HG02870 (cell line): ENCODE data around the gene UBE2D1.
"Not testable (repeated sequence)": the region's sequence is repeated elsewhere in the genome, so short reads cannot be mapped to it uniquely, and the experiment has no call there.

Experiments
- ATAC-seq: cut with Tn5 transposase; IDR thresholded peaks from one replicate; pipeline ENCODE4 v1.9.1; 2021; ENCODE audit warnings: mild to moderate bottlenecking, moderate library complexity; ENCODE audit not compliant: unreplicated experiment

UBE2D1 gene

DNA sequence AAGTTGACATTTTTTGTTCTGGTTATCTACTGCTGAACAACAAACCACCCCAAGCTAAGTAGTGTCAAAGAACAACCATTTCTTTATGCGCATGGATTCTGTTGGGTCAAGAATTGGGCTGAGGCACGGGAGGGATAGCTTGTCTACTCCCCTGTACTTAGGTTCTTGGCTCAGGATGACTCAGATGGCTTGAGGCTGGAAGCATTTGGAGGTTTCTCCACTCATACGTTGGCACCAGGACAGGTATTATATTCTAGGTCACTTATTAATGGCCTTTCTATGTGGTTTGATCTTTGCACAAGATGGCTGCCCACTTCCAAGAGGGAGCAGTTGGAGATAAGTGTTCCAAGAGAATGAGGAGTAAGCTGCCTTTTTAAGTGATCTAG, 38.6 kb downstream of the UBE2D1 start:
- no peak for ATAC-seq

DNA sequence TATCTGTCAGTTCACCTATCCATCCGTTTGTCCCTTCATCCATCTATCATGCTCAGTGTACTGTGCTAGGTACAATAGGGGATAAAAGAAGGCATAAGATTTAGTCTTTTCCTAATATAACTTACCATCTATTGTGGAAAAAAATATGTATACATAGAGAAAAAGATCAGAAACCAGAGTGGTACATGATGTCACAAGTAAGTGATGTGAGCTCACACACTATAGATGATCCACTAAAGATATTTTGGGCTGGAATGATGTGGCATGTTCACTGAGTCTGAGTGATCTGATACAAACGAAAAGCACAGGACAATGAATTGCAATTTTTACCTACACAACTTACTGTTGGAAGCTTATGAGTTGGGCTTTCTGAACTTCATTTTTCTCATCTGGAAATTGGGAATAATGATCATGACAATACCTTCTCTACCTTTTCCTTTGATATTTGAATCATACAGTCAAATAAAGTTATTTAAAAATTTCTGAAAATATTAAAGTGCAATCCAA, 47.7 kb downstream of the UBE2D1 start:
- no peak for ATAC-seq

DNA sequence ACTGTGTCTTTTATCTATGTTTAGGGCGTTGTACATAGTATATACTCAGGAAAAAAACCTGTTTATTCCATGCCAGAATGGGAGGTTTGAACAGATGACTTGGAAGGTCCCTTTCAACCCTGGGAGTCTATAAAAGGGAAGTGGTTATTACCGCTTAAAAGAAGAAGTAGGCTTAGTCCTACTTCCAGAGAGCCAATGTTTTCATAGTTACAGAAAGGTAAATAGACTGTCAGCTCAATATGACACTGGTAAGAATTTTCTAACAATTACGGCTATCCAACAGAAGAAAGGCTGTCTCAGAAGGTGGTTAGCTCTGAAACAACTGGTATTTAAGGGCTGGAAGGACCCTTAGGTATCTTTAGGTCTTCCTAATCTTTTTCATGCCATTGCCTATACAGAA, 49.3 kb downstream of the UBE2D1 start:
- peak; percentile 66 for ATAC-seq

DNA sequence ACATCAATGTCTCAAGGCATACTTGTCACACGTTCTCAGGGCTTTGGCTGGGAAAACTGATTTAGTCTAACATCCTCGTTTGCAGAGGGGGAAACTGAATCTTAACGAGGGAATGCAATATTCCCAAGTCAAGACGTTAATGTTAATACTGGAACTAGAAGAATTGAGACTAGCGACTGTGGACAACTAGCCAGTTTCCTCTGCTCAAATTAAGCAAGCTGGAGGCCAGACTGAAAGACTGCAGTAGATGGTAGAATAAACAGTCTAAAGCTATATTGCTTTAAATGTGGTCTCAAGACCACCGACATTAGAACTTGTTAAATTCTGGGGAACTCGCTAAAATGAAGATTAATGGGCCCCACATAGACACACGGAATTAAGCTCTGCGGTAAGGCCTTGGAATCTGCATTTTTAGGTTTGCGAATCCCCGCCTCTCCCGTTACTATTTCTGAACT, 49.8 kb downstream of the UBE2D1 start:
- ATAC-seq, result peak; percentile 1

DNA sequence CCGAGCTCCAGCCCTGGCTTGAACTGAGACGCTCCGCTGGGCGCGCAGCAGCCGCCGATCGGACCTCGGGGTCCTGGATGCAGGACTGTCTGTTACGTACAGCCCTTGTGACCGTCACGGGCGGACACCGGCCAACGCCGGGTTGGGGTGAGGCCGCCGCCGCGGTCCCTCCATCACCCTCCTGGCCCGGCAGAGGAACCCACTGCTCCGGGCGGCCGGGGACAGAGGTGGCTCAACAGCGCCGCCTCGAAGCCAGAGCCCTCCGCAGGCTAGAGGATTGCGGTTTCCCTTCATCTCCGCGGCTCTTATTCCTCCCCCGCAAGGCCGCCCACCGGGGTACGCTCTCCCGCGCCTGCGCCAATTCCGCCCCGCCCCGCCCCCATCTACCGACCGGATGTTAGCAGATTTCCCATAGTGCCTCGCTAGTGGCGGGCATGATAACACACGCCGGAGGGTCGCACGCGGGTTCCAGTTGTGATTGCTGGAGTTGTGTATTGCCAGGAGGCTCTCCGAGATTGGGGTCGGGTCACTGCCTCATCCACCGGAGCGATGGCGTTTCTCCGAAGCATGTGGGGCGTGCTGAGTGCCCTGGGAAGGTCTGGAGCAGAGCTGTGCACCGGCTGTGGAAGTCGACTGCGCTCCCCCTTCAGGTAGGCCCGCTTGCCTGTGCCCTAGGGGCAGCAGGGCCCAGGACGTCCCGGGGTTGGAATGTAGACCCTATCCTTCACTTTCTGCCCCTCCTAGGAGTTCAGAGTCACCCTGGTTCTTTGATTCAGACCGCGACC, 50.4 kb downstream of the UBE2D1 start, which contains the start of gene TFAM:
TSS of gene TFAM (plus strand) at position 412 of the 785 bp plus-strand sequence. CDS start at position 550, 138 bp downstream.
- peak; percentile 79 for ATAC-seq

DNA sequence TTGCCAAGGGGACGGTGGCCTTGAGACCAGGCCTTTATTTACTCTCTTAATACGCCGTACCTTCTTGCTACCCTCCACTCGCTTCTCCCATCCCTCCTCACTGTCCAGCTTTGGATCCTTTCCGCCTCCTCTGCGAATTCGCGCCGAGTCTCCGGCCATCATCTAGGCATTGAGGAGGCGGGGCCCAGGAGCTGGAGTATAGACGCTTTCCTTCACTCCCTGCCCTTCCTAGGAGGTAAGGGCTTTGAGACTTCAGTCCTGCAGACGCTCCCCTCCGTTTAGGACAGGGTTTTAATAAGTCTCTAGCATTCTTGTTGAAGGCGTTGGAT, 50.9 kb downstream of the UBE2D1 start:
- ATAC-seq, result no peak

DNA sequence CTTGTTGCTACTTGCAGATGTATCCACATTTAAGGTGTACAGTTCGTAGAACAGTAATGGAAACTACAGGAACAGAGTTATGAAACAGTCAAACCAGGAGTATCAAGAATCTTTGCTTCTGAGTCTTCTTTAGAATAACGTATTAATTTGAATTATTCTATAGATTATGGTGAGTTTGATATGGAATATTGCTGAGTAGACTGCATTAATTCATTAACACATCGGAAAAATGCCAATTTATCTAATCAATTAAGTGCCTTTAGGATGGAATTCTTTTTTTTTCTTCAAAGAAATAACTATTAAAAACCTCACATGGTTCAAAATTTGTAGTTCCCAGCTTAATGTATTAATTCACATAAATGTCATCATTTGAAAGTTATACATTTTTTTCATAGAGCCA, 54.2 kb downstream of the UBE2D1 start:
- no peak for ATAC-seq

DNA sequence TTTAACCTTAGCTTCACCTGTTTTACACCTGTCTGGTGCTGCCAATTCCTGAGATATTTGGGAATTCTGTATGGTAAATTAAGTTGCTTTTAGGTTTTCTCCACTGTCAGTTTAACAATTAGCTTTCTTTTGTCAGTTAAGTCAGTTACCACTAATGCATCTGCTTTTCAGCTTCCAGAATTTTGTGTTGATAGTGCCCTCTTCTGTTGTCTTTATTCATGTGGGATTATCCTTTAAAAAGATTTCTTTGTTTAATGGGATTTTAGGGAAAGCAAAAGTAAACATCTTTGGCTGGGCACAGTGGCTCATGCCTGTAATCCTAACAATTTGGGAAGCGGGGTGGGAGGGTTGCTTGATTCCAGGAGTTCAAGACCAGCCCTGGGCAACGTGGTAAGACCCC, 58.5 kb downstream of the UBE2D1 start:
- ATAC-seq, result no peak

DNA sequence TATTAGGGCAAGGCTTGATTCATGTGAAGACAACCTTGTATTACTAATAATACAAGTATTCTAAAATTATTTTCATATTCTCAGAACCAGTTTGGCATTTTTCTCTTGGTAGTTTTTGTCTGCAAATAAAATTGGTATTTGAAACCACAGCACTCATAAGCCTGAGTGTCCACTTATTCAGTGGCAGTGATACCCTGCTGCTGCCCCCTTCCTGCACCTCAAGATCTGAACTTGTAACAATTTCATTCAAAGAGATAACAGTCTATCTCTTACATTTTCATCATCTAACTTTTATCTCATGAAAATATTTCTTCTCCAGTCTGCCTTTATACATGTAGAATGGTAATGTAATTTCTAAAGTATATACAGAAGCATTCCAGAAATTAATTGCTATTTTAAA, 59.7 kb downstream of the UBE2D1 start:
- no peak for ATAC-seq

DNA sequence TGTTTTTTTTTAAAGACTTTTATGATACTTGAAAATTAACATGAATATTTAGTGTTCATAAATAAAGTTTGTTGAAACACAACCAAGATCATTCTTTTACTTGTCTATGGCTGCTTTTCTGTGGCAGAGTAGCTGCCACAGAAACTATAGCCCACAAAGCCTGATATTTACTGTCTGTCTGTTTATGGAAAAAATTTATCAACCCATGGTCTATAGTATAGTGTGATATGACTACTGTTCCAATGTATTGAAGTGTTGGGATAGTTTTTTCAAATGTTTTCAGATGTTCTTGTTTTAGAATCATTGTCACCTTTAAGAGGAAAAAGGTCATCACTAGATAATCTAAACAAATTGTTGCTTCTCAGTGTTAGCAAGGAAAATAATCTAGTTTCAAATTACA, 61.3 kb downstream of the UBE2D1 start:
- no peak for ATAC-seq

DNA sequence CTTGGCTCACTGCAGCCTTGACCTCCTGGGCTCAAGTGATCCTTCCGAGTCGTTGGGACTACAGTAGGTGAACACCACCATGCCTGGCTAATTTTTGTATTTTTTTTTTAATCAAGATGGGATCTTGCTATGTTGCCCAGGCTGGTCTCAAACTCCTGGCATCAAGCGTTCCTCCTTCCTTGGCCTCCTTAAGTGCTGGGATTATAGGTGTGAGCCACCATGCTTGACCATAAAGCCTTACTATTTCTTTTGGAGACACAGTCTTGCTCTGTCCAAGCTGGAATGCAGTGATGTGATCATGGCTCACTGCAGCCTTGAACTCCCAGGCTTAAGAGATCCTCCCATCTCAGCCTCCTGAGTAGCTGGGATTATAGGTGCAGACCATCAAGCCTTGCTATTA, 63.0 kb downstream of the UBE2D1 start:
- no peak for ATAC-seq

DNA sequence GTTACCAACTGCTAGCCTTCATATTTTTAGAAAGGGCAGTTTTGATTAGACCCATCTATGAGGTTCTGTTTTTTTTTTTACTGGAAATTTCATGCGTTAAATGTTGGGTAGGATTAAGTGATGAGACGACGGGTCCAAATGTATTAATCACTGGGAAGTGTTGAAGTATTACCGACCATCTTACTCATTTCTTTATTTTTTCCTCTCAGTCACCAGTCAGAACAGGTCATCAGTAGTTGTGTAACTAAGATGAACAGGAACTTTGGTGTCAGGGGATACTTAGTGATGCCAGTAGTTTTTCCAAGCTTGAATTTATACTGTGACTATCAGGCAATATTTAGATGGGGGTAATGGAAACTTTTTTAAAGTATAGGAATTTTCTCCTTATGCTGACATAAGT, 64.6 kb downstream of the UBE2D1 start:
- ATAC-seq, result no peak

DNA sequence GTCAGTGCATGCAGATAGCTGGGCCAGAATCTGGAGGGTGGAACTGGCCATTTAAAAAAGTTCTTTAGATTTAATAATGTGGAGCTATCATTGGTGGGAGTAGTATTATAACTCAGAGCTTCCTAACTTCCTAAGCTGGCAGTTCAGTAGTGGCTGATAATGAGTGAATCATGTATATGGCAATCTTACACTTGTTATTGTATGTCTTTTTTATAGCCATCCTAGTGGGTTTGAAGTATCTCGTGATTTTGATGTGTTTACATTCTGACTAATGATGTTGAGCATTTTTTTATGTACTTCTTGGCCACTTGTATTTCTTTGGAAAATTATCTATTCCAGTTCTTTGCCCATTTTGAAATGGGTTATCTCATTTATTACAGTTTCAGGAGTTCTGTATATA, 65.8 kb downstream of the UBE2D1 start:
- no peak for ATAC-seq

DNA sequence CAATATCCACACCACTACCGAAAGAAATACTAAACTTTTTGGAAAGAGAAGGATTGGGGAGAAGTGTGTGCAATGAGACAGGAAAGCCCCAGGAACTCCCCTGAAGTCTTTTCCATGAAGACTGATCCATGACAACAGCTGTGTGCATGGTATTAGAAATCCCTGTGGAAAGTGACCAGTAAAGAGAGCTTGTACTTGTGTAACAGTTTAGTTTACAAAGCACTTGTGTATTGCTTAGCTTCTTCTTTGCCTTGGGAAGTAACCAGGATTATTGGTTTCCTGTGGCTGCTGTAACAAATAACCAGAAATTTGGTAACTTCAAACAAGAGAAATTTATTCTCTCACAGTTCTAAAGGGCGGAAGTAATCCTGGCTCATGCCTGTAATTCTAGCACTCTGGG, 69.2 kb downstream of the UBE2D1 start:
- no peak for ATAC-seq

DNA sequence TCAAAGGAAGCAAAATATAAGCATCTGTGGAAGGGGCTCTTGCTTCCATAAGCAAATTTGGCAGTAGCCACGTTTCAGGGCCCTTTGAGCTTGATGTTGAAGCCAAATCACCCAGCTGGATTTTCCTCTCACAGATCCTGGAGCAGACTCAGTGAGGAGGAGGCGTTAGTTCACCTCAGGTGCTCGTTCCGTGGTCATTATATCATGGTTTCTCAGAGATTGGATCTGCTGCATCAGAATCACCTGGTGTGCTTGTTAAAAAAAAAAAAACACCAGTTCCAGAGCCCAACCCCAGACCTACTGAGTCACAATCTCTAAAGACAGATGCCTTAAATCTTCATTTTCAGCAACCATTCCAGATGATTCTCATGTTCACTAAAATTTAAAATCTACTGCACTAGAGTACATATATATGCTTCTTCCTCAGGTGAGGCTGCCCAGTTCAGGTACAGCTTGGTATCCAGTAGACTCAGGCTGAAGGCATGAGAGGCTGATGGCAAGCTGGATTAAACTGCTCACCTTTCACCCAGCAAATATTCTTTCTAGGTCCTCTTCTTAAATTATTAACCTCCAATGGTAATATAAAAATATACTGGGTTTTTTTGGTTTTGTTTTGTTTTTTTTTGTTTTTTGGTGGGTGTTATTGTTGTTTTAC, 75.3 kb downstream of the UBE2D1 start:
- ATAC-seq, result no peak

DNA sequence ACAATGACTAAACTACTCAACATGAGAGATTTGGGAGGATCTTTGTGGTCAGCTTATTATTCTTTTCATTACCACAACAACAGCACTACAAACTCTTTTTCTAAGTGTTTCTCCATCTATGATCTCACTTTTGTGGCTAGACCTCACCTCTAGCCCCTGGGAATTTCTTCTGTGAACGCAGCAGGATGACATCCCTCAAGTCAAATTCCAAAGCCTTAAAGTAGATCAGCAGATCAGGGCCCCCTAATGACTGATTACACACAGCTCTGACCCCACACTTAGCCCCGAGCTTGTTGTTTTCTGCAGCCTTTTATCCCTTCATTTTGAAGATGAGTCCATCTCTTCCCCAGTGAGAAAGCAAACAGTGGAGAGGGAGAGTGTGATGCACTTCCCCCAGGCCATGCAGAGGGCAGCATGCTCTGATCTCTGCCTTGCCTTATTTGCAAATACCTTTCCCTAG, 77.7 kb downstream of the UBE2D1 start:
- no peak for ATAC-seq

DNA sequence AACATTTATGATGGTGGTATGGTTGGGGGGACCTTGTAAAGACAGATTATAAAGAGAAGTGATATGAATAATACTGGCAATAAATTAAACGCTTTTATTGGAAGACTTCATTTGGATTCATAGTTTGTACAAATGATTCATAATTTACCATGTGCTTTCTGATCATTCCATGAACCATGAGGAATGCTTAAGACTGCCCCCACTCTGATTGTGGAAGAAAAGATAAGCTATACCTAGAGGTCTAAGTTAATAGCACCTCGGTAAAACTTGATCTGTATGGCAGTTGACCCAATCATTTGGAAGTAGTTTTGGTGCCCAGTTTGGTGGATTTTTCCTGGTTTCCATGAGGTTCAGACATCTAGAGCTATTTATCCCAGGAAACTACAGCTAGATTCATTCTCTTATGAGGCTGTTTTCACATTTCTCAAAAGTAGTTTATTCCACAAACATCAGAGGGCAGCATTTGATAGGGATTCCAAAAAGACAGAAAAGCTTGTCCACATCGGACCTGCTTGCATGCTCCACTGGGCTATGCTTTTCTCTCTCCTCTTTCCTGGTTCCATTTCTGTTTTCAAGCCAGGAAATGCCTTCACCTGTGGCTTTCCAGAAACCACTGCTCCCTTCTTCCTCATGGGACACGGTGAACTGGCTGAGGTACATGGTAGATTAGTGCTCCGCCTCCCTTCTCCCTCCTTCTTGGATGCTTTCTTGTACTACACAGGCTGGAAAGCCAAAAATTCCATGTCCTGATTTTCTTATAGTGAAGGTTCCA, 79.7 kb downstream of the UBE2D1 start:
- no peak for ATAC-seq

DNA sequence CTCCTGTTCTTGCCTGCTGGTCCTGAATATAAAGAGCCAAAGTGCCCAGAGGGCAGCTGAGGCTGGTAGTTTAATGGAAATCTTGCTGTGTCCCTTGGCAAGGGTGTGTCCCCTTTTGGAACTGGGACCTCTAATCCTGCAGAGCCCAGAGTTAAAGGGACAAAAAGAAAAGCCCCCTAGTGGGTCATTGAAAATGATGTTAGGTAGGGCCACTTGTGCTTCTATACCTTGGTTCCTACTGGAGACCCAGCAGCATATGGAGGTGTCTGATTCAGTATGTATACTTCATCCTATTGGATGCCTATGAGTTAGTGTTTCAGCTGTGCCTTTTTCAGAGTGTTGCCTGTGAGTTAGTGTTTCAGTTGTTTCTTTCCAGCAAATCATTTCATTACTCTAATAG, 81.0 kb downstream of the UBE2D1 start:
- ATAC-seq, result no peak

DNA sequence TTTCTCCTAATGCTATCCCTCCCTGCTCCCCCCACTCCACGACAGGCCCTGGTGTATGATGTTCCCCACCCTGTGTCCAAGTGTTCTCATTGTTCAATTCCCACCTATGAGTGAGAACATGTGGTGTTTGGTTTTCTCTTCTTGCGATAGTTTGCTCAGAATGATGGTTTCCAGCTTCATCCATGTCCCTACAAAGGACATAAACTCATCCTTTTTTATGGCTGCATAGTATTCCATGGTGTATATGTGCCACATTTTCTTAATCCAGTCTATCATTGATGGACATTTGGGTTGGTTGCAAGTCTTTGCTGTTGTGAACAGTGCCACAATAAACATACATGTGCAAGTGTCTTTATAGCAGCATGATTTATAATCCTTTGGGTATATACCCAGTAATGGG, 83.1 kb downstream of the UBE2D1 start:
- not testable (repeated sequence) for ATAC-seq
